HG03378 (cell line): ENCODE results near the gene C5AR2.
"Not testable (repeated sequence)": the region's sequence is repeated elsewhere in the genome, so short reads cannot be mapped to it uniquely, and the experiment has no call there.

ENCODE experiments used
- ATAC-seq: cut with Tn5 transposase; IDR thresholded peaks from one replicate; pipeline ENCODE4 v1.9.1; 2021; ENCODE audit warnings: mild to moderate bottlenecking, moderate library complexity; ENCODE audit not compliant: unreplicated experiment

Gene C5AR2

GRCh38 chr19:47383890-47384289, 51.9 kb downstream of the C5AR2 start:
- ATAC-seq: not testable (repeated sequence)

GRCh38 chr19:47384533-47384932, 52.6 kb downstream of the C5AR2 start:
- ATAC-seq: not testable (repeated sequence)

- not testable (repeated sequence) for ATAC-seq
These were observed 54.6 kb downstream of the C5AR2 start for GRCh38 chr19:47386582-47386981.

GRCh38 chr19:47387623-47388022, 55.6 kb downstream of the C5AR2 start:
- not testable (repeated sequence) for ATAC-seq

GRCh38 chr19:47388721-47389120, 56.7 kb downstream of the C5AR2 start:
- ATAC-seq: not testable (repeated sequence)

- no peak for ATAC-seq
These were observed 57.2 kb downstream of the C5AR2 start for GRCh38 chr19:47389150-47389556.

GRCh38 chr19:47390533-47391488, 58.8 kb downstream of the C5AR2 start:
- no peak for ATAC-seq

- ATAC-seq: no peak
These were observed 59.7 kb downstream of the C5AR2 start for GRCh38 chr19:47391510-47392223.
